Memory B cell (primary cell): ENCODE data around the gene CRLF1.
A peak's percentile ranks its signal among the peaks of the same experiment; 100 is the strongest.
"Not testable (repeated sequence)": the region's sequence is repeated elsewhere in the genome, so short reads cannot be mapped to it uniquely, and the experiment has no call there.

Experiments used
- ATAC-seq: fragments of 150-1000 bp; cut with Tn5 transposase; 2 replicates; pipeline ENCODE4 v1.10.0; 2021; ENCODE audit warnings: low read depth, mild to moderate bottlenecking, moderate library complexity
- DNase-seq, 2 donors: peaks; one replicate each; pipeline ENCODE4 v3.0.0; 2022; ENCODE audit warnings: low spot score in 2 of 2
- H3K27ac Mint-ChIP-seq: one replicate; pipeline ENCODE4 v1.8.0; 2022; ENCODE audit warnings: mild to moderate bottlenecking, moderate library complexity, mixed read lengths
- H3K27me3 Mint-ChIP-seq: one replicate; pipeline ENCODE4 v1.8.0; 2022; ENCODE audit warnings: mixed read lengths
- H3K36me3 Mint-ChIP-seq: one replicate; pipeline ENCODE4 v1.8.0; 2022; ENCODE audit warnings: mild to moderate bottlenecking, mixed read lengths
- H3K4me1 Mint-ChIP-seq: one replicate; pipeline ENCODE4 v1.8.0; 2022; ENCODE audit warnings: mixed read lengths
- H3K4me3 Mint-ChIP-seq: one replicate; pipeline ENCODE4 v1.8.0; 2022; ENCODE audit warnings: mild to moderate bottlenecking, moderate library complexity, mixed read lengths
- H3K9me3 Mint-ChIP-seq: one replicate; pipeline ENCODE4 v1.8.0; 2022; ENCODE audit warnings: mixed read lengths

Gene CRLF1

GRCh38 chr19:18595475-18595874, 11.1 kb downstream of the CRLF1 start:
- DNase-seq: no peak
- Mint-ChIP-seq H3K4me1 (peaks cover 10% of the 10 kb centered on the region), H3K36me3 (peaks cover 4% of the 10 kb centered on the region), H3K27ac (no peak overlapping the region), H3K27me3 (peaks cover 1% of the 10 kb centered on the region), H3K9me3 (no peaks in the 10 kb centered on the region), H3K4me3 (peak overlapping the region; percentile 58)
- ATAC-seq: no peak

DNA sequence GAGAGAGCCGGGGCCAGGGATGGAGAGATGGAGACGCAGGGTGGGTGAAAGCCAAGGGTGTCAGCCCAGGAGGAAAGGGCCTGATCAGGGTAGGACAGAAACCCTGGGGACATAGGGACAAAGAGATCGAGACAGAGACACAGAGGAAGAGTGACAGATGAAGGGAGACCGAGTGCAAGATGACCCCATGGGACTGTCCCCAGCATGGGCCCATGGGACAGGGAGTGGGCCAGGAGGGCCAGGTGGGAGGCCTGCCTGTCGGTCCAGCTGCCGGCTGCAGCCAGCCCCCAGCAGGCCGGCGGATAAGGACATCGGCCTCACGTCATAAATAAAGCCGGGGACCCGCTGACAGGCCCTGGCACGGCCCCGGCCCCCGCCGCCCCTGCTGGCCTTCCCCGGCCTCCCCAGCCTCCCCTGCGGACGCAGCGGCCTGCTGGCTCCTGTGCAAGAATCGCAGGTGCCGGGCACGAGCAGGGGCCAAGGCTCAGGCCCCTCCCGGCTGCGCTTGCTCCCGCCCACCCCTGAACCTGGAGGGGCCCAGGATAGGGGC, 11.7 kb downstream of the CRLF1 start:
- Mint-ChIP-seq H3K27me3 (peaks cover 1% of the 10 kb centered on the region), H3K27ac (peak overlapping the region; percentile 81), H3K4me1 (peaks cover 14% of the 10 kb centered on the region), H3K9me3 (no peaks in the 10 kb centered on the region), H3K36me3 (peaks cover 5% of the 10 kb centered on the region), H3K4me3 (peak overlapping the region; percentile 70)
- ATAC-seq (no peak), DNase-seq (no peak)

DNA sequence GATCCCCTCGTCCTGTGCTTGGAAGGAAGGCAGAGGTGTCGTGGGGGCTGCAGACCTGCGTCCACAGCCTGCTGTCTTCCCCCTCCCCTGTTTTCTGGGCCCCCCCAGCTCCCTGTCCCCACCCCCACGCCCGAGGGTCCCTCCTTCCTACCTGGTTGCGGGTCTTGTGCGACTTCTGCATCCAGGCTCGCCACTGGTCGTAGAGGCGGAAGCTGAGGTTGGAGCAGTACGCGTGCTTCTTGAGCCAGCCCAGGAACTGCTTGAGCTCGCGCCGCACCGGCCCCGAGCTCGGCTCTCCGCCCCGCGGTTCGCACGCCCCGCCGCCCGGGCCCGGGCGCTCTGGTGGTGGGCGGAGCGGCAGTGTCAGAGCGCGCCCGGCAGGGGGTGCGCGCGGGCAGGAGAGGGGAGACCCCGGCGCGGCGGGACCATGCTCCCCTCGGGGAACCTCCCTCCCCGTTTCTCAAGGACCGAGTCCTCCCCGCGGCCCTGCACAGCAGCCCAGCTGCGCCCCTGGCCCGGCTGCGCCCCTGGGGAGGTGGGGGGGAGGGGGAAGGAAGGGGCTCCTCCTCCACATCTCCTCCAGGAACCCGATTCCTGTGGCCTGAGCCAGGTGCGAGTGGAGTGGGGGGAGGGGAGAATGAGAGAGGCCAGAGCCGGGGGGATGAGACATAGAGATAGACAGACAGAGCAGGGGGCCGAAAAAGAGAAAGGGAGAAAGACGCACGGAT, 12.3 kb downstream of the CRLF1 start:
- peaks cover 1% of the 10 kb centered on the region for H3K27me3 Mint-ChIP-seq
- DNase-seq: peak; percentile 70 to 78
- peak; percentile 63 for ATAC-seq
- peak overlapping the region; percentile 70 for H3K4me3 Mint-ChIP-seq
- H3K36me3 Mint-ChIP-seq: peaks cover 5% of the 10 kb centered on the region
- peaks cover 17% of the 10 kb centered on the region for H3K4me1 Mint-ChIP-seq
- no peaks in the 10 kb centered on the region for H3K9me3 Mint-ChIP-seq
- H3K27ac Mint-ChIP-seq: peak overlapping the region; percentile 81

DNA sequence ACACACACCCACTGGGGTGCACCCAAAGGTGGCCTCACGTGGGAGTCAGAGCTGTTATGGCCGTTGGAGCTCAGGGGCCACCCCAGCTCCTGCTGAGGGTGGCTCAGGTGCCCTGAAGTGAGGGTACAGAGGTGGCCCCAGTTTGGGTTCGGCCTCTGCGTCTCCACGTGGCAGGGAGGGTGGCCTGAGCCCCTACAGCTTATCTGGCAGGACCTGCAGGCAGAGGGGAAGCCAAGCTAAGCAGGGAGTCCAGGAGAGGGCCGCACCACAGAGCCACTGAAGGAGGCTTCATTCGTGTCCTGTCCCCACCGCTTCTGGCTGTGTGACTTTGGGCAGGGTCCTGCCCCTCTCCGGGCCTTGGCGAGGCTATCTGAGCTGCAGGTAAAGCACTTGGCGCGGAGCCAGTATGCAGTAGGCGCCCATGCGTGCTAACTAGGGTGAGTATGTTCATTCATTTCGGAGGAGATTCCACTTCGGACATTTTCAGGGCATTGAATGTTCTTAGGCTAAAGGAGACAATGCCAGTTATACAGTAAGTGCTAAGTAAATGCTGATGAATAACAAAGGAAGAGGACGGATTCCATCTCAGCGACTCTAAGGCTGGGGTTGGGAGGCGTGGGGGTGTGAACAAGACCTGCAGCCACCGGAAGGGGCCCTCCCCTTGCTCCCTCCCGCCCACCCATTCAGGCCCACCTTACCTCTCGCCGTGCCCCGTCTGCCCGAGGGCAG, 13.1 kb downstream of the CRLF1 start:
- no peaks in the 10 kb centered on the region for H3K9me3 Mint-ChIP-seq
- H3K4me3 Mint-ChIP-seq: peak overlapping the region; percentile 52
- ATAC-seq: no peak
- H3K4me1 Mint-ChIP-seq: peaks cover 17% of the 10 kb centered on the region
- H3K36me3 Mint-ChIP-seq: peaks cover 5% of the 10 kb centered on the region
- peak overlapping the region; percentile 58 for H3K27ac Mint-ChIP-seq
- H3K27me3 Mint-ChIP-seq: peaks cover under 1% of the 10 kb centered on the region
- DNase-seq: no peak

DNA sequence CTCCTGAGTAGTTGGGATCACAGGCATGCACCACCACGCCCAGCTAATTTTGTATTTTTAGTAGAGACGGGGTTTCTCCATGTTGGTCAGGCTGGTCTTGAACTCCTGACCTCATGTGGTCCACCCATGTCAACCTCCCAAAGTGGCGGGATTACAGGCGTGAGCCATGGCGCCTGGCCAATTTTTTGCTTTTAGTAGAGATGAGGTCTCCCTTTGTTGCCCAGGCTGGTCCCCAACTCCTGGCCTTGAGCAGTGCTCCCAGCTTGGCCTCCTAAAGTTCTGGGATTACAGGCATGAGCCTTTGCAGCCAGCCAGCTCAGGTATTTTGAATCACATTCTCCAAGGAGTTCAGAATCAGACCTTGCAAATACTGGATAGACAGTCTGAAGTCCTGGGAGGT, 13.9 kb downstream of the CRLF1 start:
- Mint-ChIP-seq H3K27ac (peak overlapping the region; percentile 58), H3K4me1 (peaks cover 24% of the 10 kb centered on the region)
- H3K36me3 Mint-ChIP-seq, H3K4me3 Mint-ChIP-seq, H3K9me3 Mint-ChIP-seq, DNase-seq, H3K27me3 Mint-ChIP-seq, ATAC-seq: not testable (repeated sequence)

- H3K36me3 Mint-ChIP-seq: peaks cover 5% of the 10 kb centered on the region
- no peak for ATAC-seq
- no peaks in the 10 kb centered on the region for H3K9me3 Mint-ChIP-seq
- peaks cover 25% of the 10 kb centered on the region for H3K4me1 Mint-ChIP-seq
- peak overlapping the region; percentile 41 for H3K4me3 Mint-ChIP-seq
- no peak for DNase-seq
- H3K27ac Mint-ChIP-seq: no peak overlapping the region
- no peaks in the 10 kb centered on the region for H3K27me3 Mint-ChIP-seq
Measured at GRCh38 chr19:18591735-18592385, 14.7 kb downstream of the CRLF1 start.

DNA sequence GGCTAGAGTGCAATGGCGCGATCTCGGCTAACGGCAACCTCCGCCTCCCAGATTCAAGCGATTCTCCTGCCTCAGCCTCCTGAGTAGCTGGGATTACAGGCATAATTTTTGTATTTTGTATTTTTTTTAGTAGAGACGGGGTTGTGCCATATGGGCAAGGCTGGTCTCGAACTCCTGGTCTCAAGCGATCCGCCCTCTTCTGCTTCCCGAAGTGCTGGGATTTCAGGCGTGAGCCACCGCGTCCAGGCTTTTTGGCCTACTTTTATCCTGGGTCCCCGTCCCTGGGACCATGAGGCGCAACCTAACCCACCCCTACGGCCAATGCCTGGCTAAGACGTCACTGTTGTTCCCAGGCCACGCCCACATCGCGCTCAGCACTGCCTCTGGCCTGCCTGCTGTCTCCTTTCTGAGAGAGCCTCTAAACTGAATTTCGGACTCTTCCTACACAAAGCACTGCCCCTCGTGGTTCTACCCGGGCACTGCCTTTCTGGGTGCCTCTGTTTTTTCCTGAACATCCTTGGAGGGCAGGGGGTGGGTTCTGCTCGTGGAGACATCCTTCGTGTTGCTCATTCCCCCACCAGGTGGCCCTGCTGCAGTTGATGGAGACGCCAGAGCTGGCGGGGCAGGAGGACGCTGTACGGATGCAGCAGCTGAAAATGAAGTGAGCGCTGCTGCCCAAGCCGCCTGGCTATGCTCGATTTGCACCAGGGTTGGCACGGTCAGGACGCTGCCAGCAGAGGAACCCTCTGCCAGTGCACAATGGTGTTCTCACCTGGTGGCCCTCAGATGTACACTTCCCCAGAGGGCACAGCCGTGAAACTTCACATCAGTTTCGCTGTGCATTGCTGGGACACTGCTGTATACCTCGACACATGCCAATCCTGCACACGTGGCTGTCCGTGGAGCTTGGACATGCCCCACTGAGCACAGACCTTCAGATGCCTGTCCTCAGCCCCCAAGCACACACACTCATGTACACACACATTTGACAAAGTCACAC, 16.0 kb downstream of the CRLF1 start:
- Mint-ChIP-seq H3K4me1 (peaks cover 35% of the 10 kb centered on the region), H3K27ac (peak overlapping the region; percentile 95), H3K36me3 (peaks cover 5% of the 10 kb centered on the region), H3K9me3 (no peaks in the 10 kb centered on the region), H3K27me3 (no peaks in the 10 kb centered on the region), H3K4me3 (peak overlapping the region; percentile 90)
- DNase-seq: no peak
- ATAC-seq: no peak

GRCh38 chr19:18589380-18590272, 17.0 kb downstream of the CRLF1 start:
- ATAC-seq (peak; percentile 50), DNase-seq (peak; percentile 66 to 73)
- Mint-ChIP-seq H3K9me3 (no peaks in the 10 kb centered on the region), H3K36me3 (peaks cover 5% of the 10 kb centered on the region), H3K27ac (peak overlapping the region; percentile 95), H3K4me3 (peak overlapping the region; percentile 90), H3K27me3 (no peaks in the 10 kb centered on the region), H3K4me1 (peaks cover 34% of the 10 kb centered on the region)

DNA sequence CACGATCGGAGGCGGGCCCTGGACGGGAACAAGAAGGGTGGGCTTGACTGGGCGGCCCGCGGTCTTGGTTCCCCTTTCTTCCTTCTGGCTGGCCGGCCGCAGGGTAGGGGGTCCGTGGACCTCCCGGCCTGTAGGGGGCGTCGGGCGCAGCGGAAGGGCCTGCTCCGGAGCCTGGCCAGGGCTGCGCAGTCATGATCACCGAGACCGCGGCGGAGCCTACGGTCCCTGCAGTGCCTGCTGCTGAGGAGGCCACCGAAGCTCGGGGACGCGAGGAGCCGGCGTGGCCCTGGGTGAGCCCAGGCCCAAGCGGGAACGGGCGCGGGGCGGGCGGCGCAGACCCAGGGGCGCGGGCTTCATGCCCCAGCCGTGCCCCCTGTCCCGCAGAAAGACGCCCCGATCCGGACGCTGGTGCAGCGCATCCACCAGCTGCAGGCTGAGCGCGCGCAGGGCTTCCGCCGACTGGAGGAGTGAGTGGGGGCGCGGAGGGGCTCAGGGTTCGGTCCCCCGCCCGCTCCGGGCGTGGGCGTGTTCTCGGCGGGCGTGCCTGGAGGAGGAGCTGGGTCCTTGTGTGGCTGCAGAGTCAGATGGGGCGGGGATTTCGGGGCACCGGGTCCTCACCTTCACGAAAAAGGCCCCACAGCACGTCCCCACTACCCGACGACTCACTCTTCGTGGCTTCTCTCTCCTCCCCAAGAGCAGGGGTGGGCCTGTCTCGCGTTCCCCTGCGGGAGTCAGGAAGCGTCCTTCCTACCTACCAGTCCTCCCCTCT, 17.8 kb downstream of the CRLF1 start, which contains the start of gene REX1BD:
TSS of gene REX1BD (plus strand) at position 188 of the 769 bp plus-strand sequence. CDS start at position 192, 4 bp downstream.
- H3K27me3 Mint-ChIP-seq: no peaks in the 10 kb centered on the region
- H3K27ac Mint-ChIP-seq: peak within 1 kb of the TSS; percentile 95
- peak within 1 kb of the TSS; percentile 90 for H3K4me3 Mint-ChIP-seq
- ATAC-seq (peak; percentile 73), DNase-seq (peak; percentile 88 to 89)
- peaks cover 5% of the 10 kb centered on the region for H3K36me3 Mint-ChIP-seq
- H3K9me3 Mint-ChIP-seq: no peaks in the 10 kb centered on the region
- H3K4me1 Mint-ChIP-seq: peaks cover 32% of the 10 kb centered on the region

DNA sequence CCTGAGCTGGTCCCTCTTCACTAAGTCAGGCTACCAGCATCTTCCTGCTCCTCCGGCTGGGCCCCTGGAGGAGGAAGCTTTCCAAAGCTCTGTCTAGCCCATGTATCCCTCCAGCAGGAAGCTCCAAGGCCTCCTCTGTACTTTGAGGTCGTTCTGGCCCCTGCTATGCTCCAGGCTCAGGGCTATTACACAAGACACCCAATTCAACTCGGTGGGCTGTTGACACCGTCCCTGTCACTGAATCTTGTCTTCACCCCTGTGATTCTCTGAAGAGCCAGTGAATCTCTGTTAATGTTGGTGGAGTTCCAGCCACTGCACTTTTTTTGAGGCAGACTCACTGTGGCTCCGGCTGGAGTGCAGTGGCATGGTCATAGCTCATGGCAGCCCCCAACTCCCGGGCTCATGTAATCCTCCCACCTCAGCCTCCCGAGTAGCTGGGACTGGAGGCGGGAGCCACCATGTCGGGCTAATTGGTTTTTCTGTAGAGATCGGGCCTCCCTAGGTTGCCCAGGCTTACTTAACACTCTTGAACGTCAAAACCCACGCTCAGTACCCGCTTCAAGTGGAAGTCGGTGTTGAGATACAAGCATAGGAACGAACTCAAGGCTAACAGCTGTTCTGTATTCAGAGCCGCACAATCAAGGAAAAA, 18.5 kb downstream of the CRLF1 start:
- ATAC-seq: no peak
- peak in 1 of 2 donors; percentile 51 for DNase-seq
- H3K27me3 Mint-ChIP-seq: no peaks in the 10 kb centered on the region
- peak overlapping the region; percentile 95 for H3K27ac Mint-ChIP-seq
- H3K4me3 Mint-ChIP-seq: peak overlapping the region; percentile 90
- H3K4me1 Mint-ChIP-seq: peaks cover 32% of the 10 kb centered on the region
- peaks cover 5% of the 10 kb centered on the region for H3K36me3 Mint-ChIP-seq
- H3K9me3 Mint-ChIP-seq: no peaks in the 10 kb centered on the region

GRCh38 chr19:18587561-18587960, 19.0 kb downstream of the CRLF1 start:
- ATAC-seq (no peak), DNase-seq (no peak)

More at GRCh38 chr19:18587561-18587960, 19.0 kb downstream of the CRLF1 start:
- peak overlapping the region; percentile 95 for H3K27ac Mint-ChIP-seq
- peaks cover 5% of the 10 kb centered on the region for H3K36me3 Mint-ChIP-seq
- peaks cover 32% of the 10 kb centered on the region for H3K4me1 Mint-ChIP-seq
- H3K9me3 Mint-ChIP-seq: no peaks in the 10 kb centered on the region
- no peaks in the 10 kb centered on the region for H3K27me3 Mint-ChIP-seq
- H3K4me3 Mint-ChIP-seq: no peak overlapping the region
